ENCODE data around the gene PDE4D.

GRCh38 chr5:59067956-59068656, 825.4 kb downstream of the PDE4D start:
- TF ChIP-seq CTCF (IDR thresholded peaks at IDR 0.05) (no peak), POLR2A (IDR thresholded peaks at IDR 0.05) (no peak)
